Kidney epithelial cell (primary cell): ENCODE data around the gene KLHL22. TPM values are rescaled to one million over a fixed set of nuclear protein-coding genes. Genes with fewer than 3 reads are reported as not detected.
"Not testable (repeated sequence)": the region's sequence is repeated elsewhere in the genome, so short reads cannot be mapped to it uniquely, and the experiment has no call there.

Source experiments
- DNase-seq: peaks from one replicate; pipeline ENCODE4 v3.0.0-alpha.2; 2010; ENCODE audit warnings: low read depth
- H3K27me3 ChIP-seq: 2 replicates; pipeline ENCODE4 v1.6.0; 2011; ENCODE audit warnings: low read length; ENCODE audit not compliant: control insufficient read depth, insufficient read depth
- H3K36me3 ChIP-seq: 2 replicates; pipeline ENCODE4 v1.5.1; 2011; ENCODE audit warnings: low read length; ENCODE audit not compliant: control insufficient read depth, insufficient read depth
- H3K4me3 ChIP-seq: 2 replicates; pipeline ENCODE4 v1.5.1; 2011; ENCODE audit warnings: low read depth, mild to moderate bottlenecking, control low read depth, low read length
- CTCF ChIP-seq: IDR thresholded peaks from 2 replicates; pipeline ENCODE4 v1.5.1; 2011; ENCODE audit warnings: mild to moderate bottlenecking, moderate library complexity, low read length, control low read depth, inconsistent platforms; ENCODE audit not compliant: insufficient read depth, poor library complexity, severe bottlenecking
- total RNA-seq: library from RNA; depleted of rRNA; stranded (reverse); fragments of >200 nt; gene quantifications from 2 replicates; pipeline ENCODE4 v1.2.3, GENCODE V29; 2015

KLHL22 gene
- total RNA-seq, 1 donor from 2014 or later = 18.6 TPM

- no peaks in the 10 kb centered on the region for H3K27me3 ChIP-seq
- H3K36me3 ChIP-seq = no peaks in the 10 kb centered on the region
- no peak for TF ChIP-seq CTCF
- DNase-seq = no peak
- H3K4me3 ChIP-seq = no peak overlapping the region
These were observed 6.6 kb downstream of the KLHL22 start for GRCh38 chr22:20488946-20489345.

DNA sequence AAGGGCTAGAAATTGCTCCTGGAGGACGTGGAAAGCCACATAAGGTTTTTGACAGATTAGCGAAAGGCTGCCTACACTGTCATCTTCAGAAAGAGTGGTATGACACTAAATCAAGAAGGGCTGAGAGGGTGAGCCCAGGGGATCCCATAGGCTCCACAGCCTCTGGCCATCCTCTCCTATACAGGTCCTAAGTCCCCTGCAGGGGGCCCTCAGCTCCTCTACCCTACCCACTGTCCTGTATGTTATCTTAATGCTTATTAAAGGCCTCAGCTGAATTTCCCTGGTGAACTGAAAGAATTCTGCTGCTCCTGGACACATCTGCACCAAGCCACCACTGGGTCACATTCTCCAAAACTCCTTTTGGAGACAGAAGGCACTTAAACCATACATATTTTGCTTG lies 7.9 kb downstream of the KLHL22 start:
- no peak overlapping the region for H3K4me3 ChIP-seq
- H3K27me3 ChIP-seq = no peaks in the 10 kb centered on the region
- TF ChIP-seq CTCF = no peak
- no peak for DNase-seq
- H3K36me3 ChIP-seq = no peaks in the 10 kb centered on the region

DNA sequence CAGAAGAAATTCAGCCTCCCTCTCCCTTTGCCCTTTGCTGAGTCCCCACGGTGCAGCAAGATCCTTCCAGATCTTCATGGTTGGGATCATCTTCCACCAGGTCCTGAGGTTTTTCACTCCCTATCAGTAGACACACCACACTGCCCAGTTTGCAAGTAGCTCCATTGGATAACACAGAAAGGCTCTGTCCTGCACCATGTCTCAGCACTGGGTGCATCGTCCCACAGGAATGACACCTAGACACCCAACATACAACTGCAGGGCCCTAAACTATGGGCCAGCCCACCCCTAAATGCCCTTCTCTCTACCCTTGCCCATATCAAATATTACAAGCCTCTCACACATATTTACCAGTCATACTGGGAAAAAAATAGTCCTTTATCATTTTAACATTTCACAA lies 9.4 kb downstream of the KLHL22 start:
- TF ChIP-seq CTCF = no peak
- Histone ChIP-seq H3K36me3 (no peaks in the 10 kb centered on the region), H3K4me3 (no peak overlapping the region), H3K27me3 (no peaks in the 10 kb centered on the region)
- no peak for DNase-seq

GRCh38 chr22:20484948-20485683 lies 10.5 kb downstream of the KLHL22 start:
- no peaks in the 10 kb centered on the region for H3K27me3 ChIP-seq
- no peaks in the 10 kb centered on the region for H3K36me3 ChIP-seq
- no peak for DNase-seq
- TF ChIP-seq CTCF = no peak
- H3K4me3 ChIP-seq = no peak overlapping the region

- H3K4me3 ChIP-seq = no peak overlapping the region
- no peak for TF ChIP-seq CTCF
- no peaks in the 10 kb centered on the region for H3K27me3 ChIP-seq
- no peak for DNase-seq
- no peaks in the 10 kb centered on the region for H3K36me3 ChIP-seq
These were observed 11.8 kb downstream of the KLHL22 start for GRCh38 chr22:20483771-20484170.

DNA sequence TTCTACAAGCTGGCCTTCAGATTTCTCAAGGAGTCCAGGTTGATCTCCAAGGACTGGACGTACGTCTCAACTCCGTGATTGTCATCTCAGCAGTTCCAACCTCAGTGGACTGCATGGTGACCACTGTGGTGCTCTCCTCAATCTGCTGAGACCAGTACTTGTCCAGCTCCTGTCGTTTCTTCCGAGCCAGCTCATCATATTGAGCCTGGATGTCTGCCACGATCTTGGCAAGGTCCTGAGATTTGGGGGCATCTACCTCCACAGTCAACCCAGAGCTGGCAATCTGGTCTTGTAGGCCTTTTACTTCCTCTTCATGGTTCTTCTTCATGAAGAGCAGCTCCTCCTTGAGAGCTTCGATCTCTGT lies 12.5 kb downstream of the KLHL22 start:
- not testable (repeated sequence) for DNase-seq, H3K4me3 ChIP-seq, H3K36me3 ChIP-seq, H3K27me3 ChIP-seq
